GM23338 (cell line): Measurements from ENCODE around the gene MERTK. TPM values are rescaled to one million over a fixed set of nuclear protein-coding genes. Genes with fewer than 3 reads are reported as not detected.

Experiments used
- ATAC-seq: fragments of 200-7000 bp; cut with Tn5 transposase; 3 replicates; pipeline ENCODE4 v1.9.1; 2020
- DNase-seq: peaks from one replicate; pipeline ENCODE4 v3.0.0-alpha.2; 2015; ENCODE audit warnings: low spot score
- H2AFZ ChIP-seq: fragments of 200-600 bp; sonication (generic); 2 replicates; pipeline ENCODE4 v1.8.0; 2016; ENCODE audit warnings: antibody characterized with exemption, mild to moderate bottlenecking, moderate library complexity
- H3F3A ChIP-seq: fragments of 200-600 bp; sonication (generic); replicated peaks from 2 replicates; pipeline ENCODE4 v1.8.0; 2017; ENCODE audit warnings: antibody characterized with exemption, mixed run types, low read depth
- H3K27ac ChIP-seq: fragments of 200-600 bp; sonication (generic); 2 replicates; pipeline ENCODE4 v1.6.1; 2016; ENCODE audit warnings: low read depth
- H3K27me3 ChIP-seq: fragments of 200-600 bp; sonication (generic); 2 replicates; pipeline ENCODE4 v1.8.0; 2016; ENCODE audit warnings: mild to moderate bottlenecking, mixed run types, moderate library complexity; ENCODE audit not compliant: insufficient read depth
- H3K36me3 ChIP-seq: fragments of 200-600 bp; sonication (generic); 2 replicates; pipeline ENCODE4 v1.8.0; 2016; ENCODE audit warnings: mild to moderate bottlenecking; ENCODE audit not compliant: insufficient read depth
- H3K4me1 ChIP-seq: fragments of 200-600 bp; sonication (generic); 2 replicates; pipeline ENCODE4 v1.8.0; 2016; ENCODE audit warnings: mild to moderate bottlenecking, moderate library complexity; ENCODE audit not compliant: insufficient read depth
- H3K4me2 ChIP-seq: fragments of 200-600 bp; sonication (generic); 2 replicates; pipeline ENCODE4 v1.7.1; 2017; ENCODE audit warnings: mixed run types
- H3K4me3 ChIP-seq: fragments of 200-600 bp; sonication (generic); 2 replicates; pipeline ENCODE4 v1.6.1; 2016; ENCODE audit warnings: mixed run types
- H3K79me2 ChIP-seq: fragments of 200-600 bp; sonication (generic); replicated peaks from 2 replicates; pipeline ENCODE4 v1.8.0; 2017; ENCODE audit warnings: mild to moderate bottlenecking; ENCODE audit not compliant: insufficient read depth
- H3K9me2 ChIP-seq: fragments of 200-600 bp; sonication (generic); 2 replicates; pipeline ENCODE4 v1.8.0; 2017; ENCODE audit not compliant: insufficient read depth
- H4K20me1 ChIP-seq: fragments of 200-600 bp; sonication (generic); replicated peaks from 2 replicates; pipeline ENCODE4 v1.8.0; 2017; ENCODE audit warnings: mild to moderate bottlenecking; ENCODE audit not compliant: insufficient read depth
- H3K27ac Mint-ChIP-seq: 2 replicates; pipeline ENCODE4 v1.8.0; 2020; ENCODE audit warnings: inconsistent platforms, mild to moderate bottlenecking, moderate library complexity, mixed read lengths
- H3K27me3 Mint-ChIP-seq: 3 replicates; pipeline ENCODE4 v1.8.0; 2022; ENCODE audit warnings: low read depth, mild to moderate bottlenecking, moderate library complexity, mixed read lengths, inconsistent platforms; ENCODE audit not compliant: insufficient read depth, poor library complexity
- H3K36me3 Mint-ChIP-seq: 3 replicates; pipeline ENCODE4 v1.8.0; 2021; ENCODE audit warnings: low read depth, mild to moderate bottlenecking, inconsistent platforms, moderate library complexity, mixed read lengths
- H3K4me1 Mint-ChIP-seq: 3 replicates; pipeline ENCODE4 v1.8.0; 2020; ENCODE audit warnings: mild to moderate bottlenecking, inconsistent platforms, mixed read lengths
- H3K4me3 Mint-ChIP-seq: 3 replicates; pipeline ENCODE4 v1.8.0; 2021; ENCODE audit warnings: moderate library complexity, mild to moderate bottlenecking, inconsistent platforms, mixed read lengths
- H3K9me3 Mint-ChIP-seq: 3 replicates; pipeline ENCODE4 v1.8.0; 2020; ENCODE audit warnings: moderate library complexity, mild to moderate bottlenecking, inconsistent platforms, mixed read lengths
- CREB1 ChIP-seq: fragments of 250-450 bp; sonication (Bioruptor Pico); IDR thresholded peaks from 2 replicates; pipeline ENCODE4 v1.5.0; 2020; ENCODE audit warnings: low read depth, mild to moderate bottlenecking, moderate library complexity
- EZH2 ChIP-seq: fragments of 200-600 bp; sonication (generic); IDR thresholded peaks from one replicate; pipeline ENCODE4 v1.8.0; 2017; ENCODE audit warnings: antibody characterized with exemption, mild to moderate bottlenecking, low read depth; ENCODE audit not compliant: unreplicated experiment
- EZH2phosphoT487 ChIP-seq: fragments of 200-600 bp; sonication (generic); IDR thresholded peaks from one replicate; pipeline ENCODE4 v1.8.1; 2018; ENCODE audit warnings: antibody characterized with exemption; ENCODE audit not compliant: unreplicated experiment
- JUNB ChIP-seq: IDR thresholded peaks from one replicate; pipeline ENCODE4 v1.6.1; 2016; ENCODE audit warnings: antibody characterized with exemption; ENCODE audit not compliant: unreplicated experiment
- NANOG ChIP-seq: IDR thresholded peaks from 2 replicates; pipeline ENCODE4 v1.6.1; 2016; ENCODE audit warnings: antibody characterized with exemption, borderline replicate concordance
- POLR2AphosphoS5 ChIP-seq: IDR thresholded peaks from 2 replicates; pipeline ENCODE4 v1.6.1; 2016; ENCODE audit warnings: antibody characterized with exemption, low read depth
- REST ChIP-seq: IDR thresholded peaks from one replicate; pipeline ENCODE4 v1.6.1; 2018; ENCODE audit warnings: antibody characterized with exemption; ENCODE audit not compliant: unreplicated experiment
- STAT1 ChIP-seq: IDR thresholded peaks from one replicate; pipeline ENCODE4 v1.6.1; 2016; ENCODE audit warnings: antibody characterized with exemption; ENCODE audit not compliant: unreplicated experiment
- ZNF114 ChIP-seq: fragments of 250-450 bp; sonication (Bioruptor Pico); IDR thresholded peaks from 2 replicates; pipeline ENCODE4 v1.5.0; 2020; ENCODE audit warnings: mild to moderate bottlenecking, moderate library complexity
- ZNF331 ChIP-seq: fragments of 250-450 bp; sonication (Bioruptor Pico); IDR thresholded peaks from 2 replicates; pipeline ENCODE4 v1.5.0; 2020; ENCODE audit warnings: low read depth, mild to moderate bottlenecking, moderate library complexity
- polyA plus RNA-seq: library from polyadenylated mRNA; unstranded; fragments of >200 nt; fragmentation: Nextera tagmentation; extraction: Ambion mirVana; gene quantifications from 2 replicates; pipeline ENCODE4 v1.2.1, GENCODE V29; 2016
- total RNA-seq: library from RNA; depleted of rRNA; stranded (reverse); fragments of >200 nt; shearing (Covaris generic); gene quantifications from 2 replicates; pipeline ENCODE4 v1.2.3, GENCODE V29; 2014
- TF ChIP-seq, protein P1 (sequence below): fragments of 250-450 bp; sonication (Bioruptor Pico); IDR thresholded peaks from 2 replicates; pipeline ENCODE4 v1.5.0; 2020; ENCODE audit warnings: mild to moderate bottlenecking, moderate library complexity
- TF ChIP-seq, protein P2 (sequence below), 2 experiments: fragments of 200-600 bp in 1 of 2; sonication (generic) in 1 of 2; conservative IDR thresholded peaks; 2 replicates each; pipeline versions ENCODE4 v1.5.1 to v1.6.1; 2016 to 2017; ENCODE audit warnings: antibody characterized with exemption in 2 of 2, low read depth in 2 of 2, mild to moderate bottlenecking in 2 of 2, moderate library complexity in 1 of 2
- TF ChIP-seq, protein P3 (sequence below): IDR thresholded peaks from 2 replicates; pipeline ENCODE4 v1.6.1; 2016; ENCODE audit warnings: antibody characterized with exemption

Gene MERTK
- total and polyA plus RNA-seq, 2 experiments from 2014 or later: 3.0 to 9.0 TPM

DNA sequence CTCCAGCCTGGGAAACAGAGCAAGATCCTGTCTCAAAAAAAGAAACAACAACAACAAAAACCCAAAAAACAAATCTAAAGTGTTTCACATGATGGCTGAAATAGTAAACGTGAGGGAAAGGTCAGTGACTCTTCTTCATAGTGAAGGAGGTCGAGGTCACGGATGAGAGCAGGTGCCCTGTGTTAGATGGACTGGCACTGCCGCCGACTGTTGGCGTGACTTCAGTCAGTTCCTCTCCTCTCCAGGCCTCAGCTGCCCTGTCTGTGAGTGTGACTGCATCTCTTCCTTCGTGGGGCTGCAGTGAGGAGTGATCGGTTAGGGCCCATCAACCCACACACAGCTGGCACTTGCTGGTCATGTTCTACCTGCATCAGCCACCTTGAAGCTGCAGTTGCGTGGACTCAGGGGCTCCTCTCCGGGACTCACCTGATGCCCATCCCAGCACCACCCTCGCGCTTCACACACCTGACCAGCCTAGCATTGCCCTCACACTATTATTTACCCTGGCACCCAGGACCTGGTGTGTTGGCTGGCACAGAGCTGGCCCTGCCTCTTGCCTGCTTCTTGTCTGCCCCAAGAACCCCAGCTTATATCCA lies 126.6 kb downstream of the MERTK start:
- Histone ChIP-seq H3K4me3 (no peak overlapping the region), H3F3A (no peaks in the 10 kb centered on the region), H3K4me1 (no peaks in the 10 kb centered on the region), H3K27me3 (no peaks in the 10 kb centered on the region), H3K36me3 (no peaks in the 10 kb centered on the region), H3K4me2 (no peak overlapping the region), H3K9me2 (no peaks in the 10 kb centered on the region), H2AFZ (no peak overlapping the region), H3K27ac (no peak overlapping the region), H3K79me2 (no peaks in the 10 kb centered on the region), H4K20me1 (no peaks in the 10 kb centered on the region)
- no peaks in the 10 kb centered on the region for H3K9me3 Mint-ChIP-seq
- no peak for TF ChIP-seq STAT1
- TF ChIP-seq, protein P1, sequence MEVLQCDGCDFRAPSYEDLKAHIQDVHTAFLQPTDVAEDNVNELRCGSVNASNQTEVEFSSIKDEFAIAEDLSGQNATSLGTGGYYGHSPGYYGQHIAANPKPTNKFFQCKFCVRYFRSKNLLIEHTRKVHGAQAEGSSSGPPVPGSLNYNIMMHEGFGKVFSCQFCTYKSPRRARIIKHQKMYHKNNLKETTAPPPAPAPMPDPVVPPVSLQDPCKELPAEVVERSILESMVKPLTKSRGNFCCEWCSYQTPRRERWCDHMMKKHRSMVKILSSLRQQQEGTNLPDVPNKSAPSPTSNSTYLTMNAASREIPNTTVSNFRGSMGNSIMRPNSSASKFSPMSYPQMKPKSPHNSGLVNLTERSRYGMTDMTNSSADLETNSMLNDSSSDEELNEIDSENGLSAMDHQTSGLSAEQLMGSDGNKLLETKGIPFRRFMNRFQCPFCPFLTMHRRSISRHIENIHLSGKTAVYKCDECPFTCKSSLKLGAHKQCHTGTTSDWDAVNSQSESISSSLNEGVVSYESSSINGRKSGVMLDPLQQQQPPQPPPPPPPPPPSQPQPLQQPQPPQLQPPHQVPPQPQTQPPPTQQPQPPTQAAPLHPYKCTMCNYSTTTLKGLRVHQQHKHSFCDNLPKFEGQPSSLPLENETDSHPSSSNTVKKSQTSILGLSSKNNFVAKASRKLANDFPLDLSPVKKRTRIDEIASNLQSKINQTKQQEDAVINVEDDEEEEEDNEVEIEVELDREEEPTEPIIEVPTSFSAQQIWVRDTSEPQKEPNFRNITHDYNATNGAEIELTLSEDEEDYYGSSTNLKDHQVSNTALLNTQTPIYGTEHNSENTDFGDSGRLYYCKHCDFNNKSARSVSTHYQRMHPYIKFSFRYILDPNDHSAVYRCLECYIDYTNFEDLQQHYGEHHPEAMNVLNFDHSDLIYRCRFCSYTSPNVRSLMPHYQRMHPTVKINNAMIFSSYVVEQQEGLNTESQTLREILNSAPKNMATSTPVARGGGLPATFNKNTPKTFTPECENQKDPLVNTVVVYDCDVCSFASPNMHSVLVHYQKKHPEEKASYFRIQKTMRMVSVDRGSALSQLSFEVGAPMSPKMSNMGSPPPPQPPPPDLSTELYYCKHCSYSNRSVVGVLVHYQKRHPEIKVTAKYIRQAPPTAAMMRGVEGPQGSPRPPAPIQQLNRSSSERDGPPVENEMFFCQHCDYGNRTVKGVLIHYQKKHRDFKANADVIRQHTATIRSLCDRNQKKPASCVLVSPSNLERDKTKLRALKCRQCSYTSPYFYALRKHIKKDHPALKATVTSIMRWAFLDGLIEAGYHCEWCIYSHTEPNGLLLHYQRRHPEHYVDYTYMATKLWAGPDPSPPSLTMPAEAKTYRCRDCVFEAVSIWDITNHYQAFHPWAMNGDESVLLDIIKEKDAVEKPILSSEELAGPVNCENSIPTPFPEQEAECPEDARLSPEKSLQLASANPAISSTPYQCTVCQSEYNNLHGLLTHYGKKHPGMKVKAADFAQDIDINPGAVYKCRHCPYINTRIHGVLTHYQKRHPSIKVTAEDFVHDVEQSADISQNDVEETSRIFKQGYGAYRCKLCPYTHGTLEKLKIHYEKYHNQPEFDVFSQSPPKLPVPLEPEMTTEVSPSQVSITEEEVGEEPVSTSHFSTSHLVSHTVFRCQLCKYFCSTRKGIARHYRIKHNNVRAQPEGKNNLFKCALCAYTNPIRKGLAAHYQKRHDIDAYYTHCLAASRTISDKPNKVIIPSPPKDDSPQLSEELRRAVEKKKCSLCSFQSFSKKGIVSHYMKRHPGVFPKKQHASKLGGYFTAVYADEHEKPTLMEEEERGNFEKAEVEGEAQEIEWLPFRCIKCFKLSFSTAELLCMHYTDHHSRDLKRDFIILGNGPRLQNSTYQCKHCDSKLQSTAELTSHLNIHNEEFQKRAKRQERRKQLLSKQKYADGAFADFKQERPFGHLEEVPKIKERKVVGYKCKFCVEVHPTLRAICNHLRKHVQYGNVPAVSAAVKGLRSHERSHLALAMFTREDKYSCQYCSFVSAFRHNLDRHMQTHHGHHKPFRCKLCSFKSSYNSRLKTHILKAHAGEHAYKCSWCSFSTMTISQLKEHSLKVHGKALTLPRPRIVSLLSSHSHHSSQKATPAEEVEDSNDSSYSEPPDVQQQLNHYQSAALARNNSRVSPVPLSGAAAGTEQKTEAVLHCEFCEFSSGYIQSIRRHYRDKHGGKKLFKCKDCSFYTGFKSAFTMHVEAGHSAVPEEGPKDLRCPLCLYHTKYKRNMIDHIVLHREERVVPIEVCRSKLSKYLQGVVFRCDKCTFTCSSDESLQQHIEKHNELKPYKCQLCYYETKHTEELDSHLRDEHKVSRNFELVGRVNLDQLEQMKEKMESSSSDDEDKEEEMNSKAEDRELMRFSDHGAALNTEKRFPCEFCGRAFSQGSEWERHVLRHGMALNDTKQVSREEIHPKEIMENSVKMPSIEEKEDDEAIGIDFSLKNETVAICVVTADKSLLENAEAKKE (CRISPR knock-in tag): no peak
- no peak for TF ChIP-seq EZH2
- no peak for TF ChIP-seq ZNF331
- TF ChIP-seq, protein P2, sequence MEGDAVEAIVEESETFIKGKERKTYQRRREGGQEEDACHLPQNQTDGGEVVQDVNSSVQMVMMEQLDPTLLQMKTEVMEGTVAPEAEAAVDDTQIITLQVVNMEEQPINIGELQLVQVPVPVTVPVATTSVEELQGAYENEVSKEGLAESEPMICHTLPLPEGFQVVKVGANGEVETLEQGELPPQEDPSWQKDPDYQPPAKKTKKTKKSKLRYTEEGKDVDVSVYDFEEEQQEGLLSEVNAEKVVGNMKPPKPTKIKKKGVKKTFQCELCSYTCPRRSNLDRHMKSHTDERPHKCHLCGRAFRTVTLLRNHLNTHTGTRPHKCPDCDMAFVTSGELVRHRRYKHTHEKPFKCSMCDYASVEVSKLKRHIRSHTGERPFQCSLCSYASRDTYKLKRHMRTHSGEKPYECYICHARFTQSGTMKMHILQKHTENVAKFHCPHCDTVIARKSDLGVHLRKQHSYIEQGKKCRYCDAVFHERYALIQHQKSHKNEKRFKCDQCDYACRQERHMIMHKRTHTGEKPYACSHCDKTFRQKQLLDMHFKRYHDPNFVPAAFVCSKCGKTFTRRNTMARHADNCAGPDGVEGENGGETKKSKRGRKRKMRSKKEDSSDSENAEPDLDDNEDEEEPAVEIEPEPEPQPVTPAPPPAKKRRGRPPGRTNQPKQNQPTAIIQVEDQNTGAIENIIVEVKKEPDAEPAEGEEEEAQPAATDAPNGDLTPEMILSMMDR (conservative IDR thresholded peaks at IDR 0.05; ENCODE audit: low read depth in 2 of 2): no peak
- TF ChIP-seq REST: no peak
- TF ChIP-seq EZH2phosphoT487: no peak
- TF ChIP-seq POLR2AphosphoS5: no peak
- TF ChIP-seq, protein P3, sequence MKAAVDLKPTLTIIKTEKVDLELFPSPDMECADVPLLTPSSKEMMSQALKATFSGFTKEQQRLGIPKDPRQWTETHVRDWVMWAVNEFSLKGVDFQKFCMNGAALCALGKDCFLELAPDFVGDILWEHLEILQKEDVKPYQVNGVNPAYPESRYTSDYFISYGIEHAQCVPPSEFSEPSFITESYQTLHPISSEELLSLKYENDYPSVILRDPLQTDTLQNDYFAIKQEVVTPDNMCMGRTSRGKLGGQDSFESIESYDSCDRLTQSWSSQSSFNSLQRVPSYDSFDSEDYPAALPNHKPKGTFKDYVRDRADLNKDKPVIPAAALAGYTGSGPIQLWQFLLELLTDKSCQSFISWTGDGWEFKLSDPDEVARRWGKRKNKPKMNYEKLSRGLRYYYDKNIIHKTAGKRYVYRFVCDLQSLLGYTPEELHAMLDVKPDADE: no peak
- no peak for TF ChIP-seq ZNF114 (CRISPR knock-in tag)
- TF ChIP-seq CREB1 (CRISPR knock-in tag): no peak
- no peak for TF ChIP-seq NANOG
- no peak for TF ChIP-seq JUNB
- peaks cover 5% of the 10 kb centered on the region; the same call in 2 of the 3 replicates for H3K4me1 Mint-ChIP-seq
- DNase-seq: no peak
- H3K36me3 Mint-ChIP-seq: peaks cover 5% of the 10 kb centered on the region; the same call in 2 of the 3 replicates
- no peak overlapping the region for H3K27ac Mint-ChIP-seq
- peaks cover 2% of the 10 kb centered on the region for H3K27me3 Mint-ChIP-seq
- ATAC-seq: no peak
- H3K4me3 Mint-ChIP-seq: no peak overlapping the region
